Stomach smooth muscle (tissue), 2 donors: ENCODE measurements around the gene C5orf47.
A peak's percentile ranks its signal among the peaks of the same experiment; 100 is the strongest.

Source experiments
- H3K27ac ChIP-seq: one replicate; pipeline ENCODE4 v1.7.0; 2013; ENCODE audit warnings: mild to moderate bottlenecking, low read length, inconsistent platforms
- H3K27me3 ChIP-seq, 2 donors: one replicate each; pipeline ENCODE4 v1.7.0; 2013; ENCODE audit warnings: low read length in 2 of 2; ENCODE audit not compliant: insufficient read depth in 2 of 2, control insufficient read depth in 1 of 2
- H3K36me3 ChIP-seq, 2 donors: one replicate each; pipeline ENCODE4 v1.7.0; 2013; ENCODE audit warnings: low read length in 2 of 2; ENCODE audit not compliant: control insufficient read depth in 2 of 2, insufficient read depth in 2 of 2
- H3K4me1 ChIP-seq: one replicate; pipeline ENCODE4 v1.7.0; 2013; ENCODE audit warnings: low read length; ENCODE audit not compliant: control insufficient read depth, insufficient read depth
- H3K4me3 ChIP-seq, 2 donors: one replicate each; pipeline ENCODE4 v1.7.0; 2013; ENCODE audit warnings: low read length in 2 of 2
- H3K9ac ChIP-seq, 2 donors: one replicate each; pipeline ENCODE4 v1.7.0; 2013; ENCODE audit warnings: low read length in 2 of 2, mild to moderate bottlenecking in 1 of 2
- H3K9me3 ChIP-seq, 2 donors: one replicate each; pipeline ENCODE4 v1.7.0; 2013; ENCODE audit warnings: low read length in 2 of 2; ENCODE audit not compliant: control insufficient read depth in 2 of 2
- donor health status: healthy.
- donor health status: Pancreatic carcinoma.

C5orf47 gene, protein sequence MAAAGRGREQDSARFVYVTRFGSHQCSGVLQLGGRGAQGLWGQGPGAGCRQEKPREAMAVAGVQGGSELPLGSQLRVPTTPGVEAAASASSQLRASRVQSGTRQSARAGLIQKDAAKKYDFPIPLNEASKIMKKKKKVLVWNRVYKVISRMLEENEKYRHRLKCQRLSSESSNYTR

GRCh38 chr5:173988554-173989431 lies at the start of gene C5orf47:
C5orf47 (plus strand) TSS chr5:173989170; CDS start chr5:173989264, 94 bp downstream.
- H3K9ac ChIP-seq: no peak within 1 kb of the TSS
- no peak within 1 kb of the TSS for H3K27ac ChIP-seq
- H3K27me3 ChIP-seq: no peaks in the 10 kb centered on the region
- H3K4me1 ChIP-seq: no peaks in the 10 kb centered on the region
- H3K4me3 ChIP-seq: no peak within 1 kb of the TSS
- no peaks in the 10 kb centered on the region for H3K36me3 ChIP-seq
- H3K9me3 ChIP-seq: no peaks in the 10 kb centered on the region

GRCh38 chr5:173940269-173940668 lies 48.7 kb upstream of the C5orf47 start:
- no peak overlapping the region for H3K27ac ChIP-seq
- no peak overlapping the region for H3K4me3 ChIP-seq
- no peaks in the 10 kb centered on the region for H3K27me3 ChIP-seq
- H3K9me3 ChIP-seq: no peaks in the 10 kb centered on the region
- H3K9ac ChIP-seq: no peak overlapping the region
- peaks cover 11% of the 10 kb centered on the region for H3K4me1 ChIP-seq
- H3K36me3 ChIP-seq: peaks cover 5% of the 10 kb centered on the region in 2 donors

DNA sequence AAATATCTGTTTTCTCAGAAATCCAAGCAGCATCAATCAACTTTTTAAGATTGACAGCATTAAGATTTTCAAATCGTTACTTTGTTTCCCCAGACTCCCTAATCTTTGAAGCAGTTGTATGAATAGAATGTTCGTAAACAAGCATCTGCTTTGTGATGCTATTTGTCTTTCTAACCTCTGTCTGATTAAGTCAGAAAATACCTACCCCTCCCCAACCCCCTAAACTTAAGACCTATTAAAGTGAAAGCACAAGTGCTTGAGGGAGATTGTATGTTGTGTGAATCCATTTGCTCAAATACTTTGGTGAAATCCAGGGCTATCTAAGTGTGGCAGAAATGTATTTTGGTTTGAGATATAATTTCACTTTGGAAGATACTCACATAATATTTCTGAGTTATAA lies 47.9 kb upstream of the C5orf47 start:
- Histone ChIP-seq H3K4me3 (no peak overlapping the region), H3K9ac (no peak overlapping the region), H3K27ac (no peak overlapping the region), H3K27me3 (no peaks in the 10 kb centered on the region), H3K4me1 (peaks cover 11% of the 10 kb centered on the region), H3K36me3 (peaks cover 5 to 6% of the 10 kb centered on the region in 2 donors), H3K9me3 (no peaks in the 10 kb centered on the region)

DNA sequence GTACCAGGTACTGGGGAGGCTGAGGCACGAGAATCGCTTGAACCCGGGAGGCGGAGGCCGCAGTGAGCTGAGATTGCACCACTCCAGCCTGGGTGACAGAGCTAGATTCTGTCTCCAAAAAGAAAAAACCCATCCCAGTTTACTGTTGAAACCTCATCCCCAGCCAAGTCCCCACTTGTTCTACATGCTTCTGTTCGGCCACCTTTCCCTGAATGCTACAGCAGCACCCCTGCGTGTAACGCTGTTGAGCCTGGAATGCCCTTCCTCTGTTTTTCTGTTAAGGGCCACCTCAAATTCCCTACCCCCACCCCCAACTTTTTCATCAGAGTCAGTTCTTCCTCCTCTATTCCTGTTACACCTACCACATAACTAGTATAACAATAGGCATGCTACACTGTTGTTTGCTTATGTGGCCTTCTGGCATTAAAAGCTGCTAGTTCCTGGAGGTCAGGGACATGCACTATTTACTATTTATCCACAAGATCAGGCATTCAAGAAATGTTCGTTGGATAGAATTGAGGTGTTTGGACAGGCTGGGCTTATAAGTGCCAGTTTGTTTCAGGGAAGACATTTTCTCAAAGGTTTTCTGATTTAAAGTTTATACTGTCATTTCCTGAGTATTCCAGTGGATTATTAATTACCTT lies 47.1 kb upstream of the C5orf47 start:
- H3K9me3 ChIP-seq: no peaks in the 10 kb centered on the region
- peaks cover 10 to 14% of the 10 kb centered on the region in 2 donors for H3K36me3 ChIP-seq
- H3K9ac ChIP-seq: no peak overlapping the region
- H3K4me1 ChIP-seq: peaks cover 11% of the 10 kb centered on the region
- no peak overlapping the region for H3K4me3 ChIP-seq
- no peaks in the 10 kb centered on the region for H3K27me3 ChIP-seq
- H3K27ac ChIP-seq: no peak overlapping the region

DNA sequence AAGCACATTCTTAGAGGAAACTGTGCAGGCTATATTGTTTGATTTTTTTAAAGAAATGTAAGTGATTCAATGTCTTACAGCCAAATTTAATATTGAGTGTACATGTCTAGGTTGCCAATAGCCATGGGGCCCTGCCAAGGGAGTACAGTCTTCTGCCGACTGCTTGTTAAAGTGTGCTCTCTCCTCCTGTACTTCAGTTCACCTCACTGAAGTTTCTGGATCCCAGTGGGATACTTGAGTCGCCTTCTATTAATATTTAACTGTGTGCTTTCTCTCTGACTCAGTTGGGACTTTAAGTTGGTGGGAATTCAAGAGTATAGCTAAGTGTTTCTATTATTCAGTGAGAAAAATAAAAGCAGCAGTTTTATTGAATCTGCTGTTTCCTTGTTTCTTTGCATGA lies 44.5 kb upstream of the C5orf47 start:
- no peaks in the 10 kb centered on the region for H3K9me3 ChIP-seq
- H3K9ac ChIP-seq: no peak overlapping the region
- H3K36me3 ChIP-seq: peaks cover 18 to 19% of the 10 kb centered on the region in 2 donors
- H3K4me1 ChIP-seq: peaks cover 11% of the 10 kb centered on the region
- H3K27ac ChIP-seq: no peak overlapping the region
- H3K4me3 ChIP-seq: no peak overlapping the region
- H3K27me3 ChIP-seq: no peaks in the 10 kb centered on the region

- no peak overlapping the region for H3K27ac ChIP-seq
- H3K4me3 ChIP-seq: no peak overlapping the region
- peaks cover 11% of the 10 kb centered on the region for H3K4me1 ChIP-seq
- no peaks in the 10 kb centered on the region for H3K9me3 ChIP-seq
- peaks cover 18 to 23% of the 10 kb centered on the region in 2 donors for H3K36me3 ChIP-seq
- no peaks in the 10 kb centered on the region for H3K27me3 ChIP-seq
- H3K9ac ChIP-seq: no peak overlapping the region
Measured at GRCh38 chr5:173945160-173945559, 43.8 kb upstream of the C5orf47 start.

- Histone ChIP-seq H3K9ac (no peak overlapping the region), H3K4me3 (no peak overlapping the region), H3K36me3 (peaks cover 22 to 26% of the 10 kb centered on the region in 2 donors), H3K27ac (no peak overlapping the region), H3K9me3 (no peaks in the 10 kb centered on the region), H3K4me1 (peaks cover 11% of the 10 kb centered on the region), H3K27me3 (no peaks in the 10 kb centered on the region)
Measured at GRCh38 chr5:173946323-173946722, 42.6 kb upstream of the C5orf47 start.

GRCh38 chr5:173950829-173951228 lies 38.1 kb upstream of the C5orf47 start:
- Histone ChIP-seq H3K36me3 (peaks cover 27 to 49% of the 10 kb centered on the region in 2 donors), H3K9me3 (no peaks in the 10 kb centered on the region), H3K4me1 (peaks cover 7% of the 10 kb centered on the region), H3K27me3 (no peaks in the 10 kb centered on the region), H3K27ac (no peak overlapping the region), H3K4me3 (no peak overlapping the region), H3K9ac (no peak overlapping the region)

GRCh38 chr5:173953528-173954090 lies 35.4 kb upstream of the C5orf47 start:
- H3K27ac ChIP-seq: no peak overlapping the region
- H3K9ac ChIP-seq: no peak overlapping the region
- H3K9me3 ChIP-seq: no peaks in the 10 kb centered on the region
- H3K4me3 ChIP-seq: no peak overlapping the region
- H3K36me3 ChIP-seq: peaks cover 21 to 37% of the 10 kb centered on the region in 2 donors
- H3K27me3 ChIP-seq: no peaks in the 10 kb centered on the region
- peaks cover 7% of the 10 kb centered on the region for H3K4me1 ChIP-seq

- Histone ChIP-seq H3K4me3 (peak overlapping the region in 1 of 2 donors; percentile 38), H3K36me3 (peaks cover 26 to 35% of the 10 kb centered on the region in 2 donors), H3K27ac (peak overlapping the region; percentile 18), H3K9me3 (no peaks in the 10 kb centered on the region), H3K27me3 (no peaks in the 10 kb centered on the region), H3K4me1 (peaks cover 7% of the 10 kb centered on the region), H3K9ac (peak overlapping the region in 1 of 2 donors; percentile 27)
Measured at GRCh38 chr5:173954671-173955521, 34.1 kb upstream of the C5orf47 start.
